GM19099 (cell line): Measurements from ENCODE around the gene GFAP.

Experiments
- POLR2A ChIP-seq: IDR thresholded peaks from 3 replicates; pipeline ENCODE4 v1.6.1; 2011; ENCODE audit warnings: low read depth; ENCODE audit not compliant: insufficient read length; ENCODE audit errors: extremely low read depth

GFAP gene

GRCh38 chr17:44911133-44912001, 3.9 kb downstream of the GFAP start:
- no peak for TF ChIP-seq POLR2A

DNA sequence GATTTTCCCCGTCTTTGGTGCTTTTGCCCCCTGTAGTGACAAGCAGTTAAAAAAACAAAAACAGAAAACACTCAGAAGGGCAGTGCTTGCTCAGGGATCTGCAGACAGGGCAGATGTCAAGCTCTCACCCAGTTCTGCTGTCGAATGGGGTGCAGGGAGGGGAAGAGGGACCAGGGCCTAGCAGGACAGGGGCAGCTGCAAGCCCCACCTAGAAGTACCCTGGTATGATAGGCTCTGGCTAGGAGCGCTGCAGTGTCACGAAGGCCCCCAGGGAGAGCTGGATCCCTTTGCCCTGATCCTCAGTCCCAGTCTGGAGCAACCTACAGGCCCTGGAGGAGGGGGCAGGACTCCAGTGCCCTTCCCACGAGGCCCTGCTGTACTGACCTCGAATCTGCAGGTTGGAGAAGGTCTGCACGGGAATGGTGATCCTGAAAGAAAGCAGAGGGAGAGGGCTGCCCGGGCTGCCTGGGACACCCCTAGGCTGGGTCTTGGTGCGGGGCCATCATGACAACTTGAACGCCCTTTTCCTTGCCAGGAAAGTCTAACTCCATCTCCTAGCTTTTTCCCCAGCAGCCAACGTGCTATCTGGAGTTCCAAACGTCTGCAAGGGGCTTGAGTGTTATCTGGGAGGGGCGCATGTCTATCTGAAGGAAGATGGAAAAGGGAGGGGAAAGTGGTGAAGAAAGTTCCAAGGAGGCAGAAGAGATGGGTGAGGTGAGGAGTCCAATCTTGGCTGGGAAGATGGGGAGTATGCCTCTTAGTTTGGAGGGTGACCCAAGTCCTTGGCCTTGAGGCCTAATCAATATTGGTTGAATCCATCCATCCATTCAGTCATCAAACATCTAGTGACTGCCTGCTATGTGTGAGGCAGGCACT, 4.8 kb downstream of the GFAP start:
- TF ChIP-seq POLR2A, result no peak

GRCh38 chr17:44909681-44910144, 5.6 kb downstream of the GFAP start:
- no peak for TF ChIP-seq POLR2A

DNA sequence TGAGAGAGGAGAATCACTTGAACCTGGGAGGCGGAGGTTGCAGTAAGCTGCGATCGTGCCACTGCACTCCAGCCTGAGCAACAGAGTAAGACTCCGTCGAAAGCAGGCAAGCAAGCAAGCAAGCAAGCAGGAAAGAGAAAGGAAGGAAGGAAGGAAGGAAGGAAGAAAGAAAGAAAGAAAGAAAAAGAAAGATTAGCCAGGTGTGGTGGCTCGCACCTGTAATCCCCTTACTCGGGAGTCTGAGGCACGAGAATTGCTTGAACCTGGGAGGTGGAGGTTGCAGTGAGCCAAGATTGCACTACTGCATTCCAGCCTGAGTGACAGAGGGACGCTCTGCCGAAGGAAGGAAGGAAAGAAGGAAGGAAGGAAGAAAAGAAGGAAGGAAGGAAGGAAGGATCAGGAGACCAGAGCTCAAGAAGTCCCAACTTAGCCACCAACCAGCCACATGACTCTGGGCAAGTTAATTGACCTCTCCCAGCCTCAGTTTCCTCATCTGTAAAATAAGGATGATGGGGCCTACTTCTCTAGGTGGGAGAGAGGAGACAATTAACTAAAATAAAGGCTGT, 6.5 kb downstream of the GFAP start:
- no peak for TF ChIP-seq POLR2A

DNA sequence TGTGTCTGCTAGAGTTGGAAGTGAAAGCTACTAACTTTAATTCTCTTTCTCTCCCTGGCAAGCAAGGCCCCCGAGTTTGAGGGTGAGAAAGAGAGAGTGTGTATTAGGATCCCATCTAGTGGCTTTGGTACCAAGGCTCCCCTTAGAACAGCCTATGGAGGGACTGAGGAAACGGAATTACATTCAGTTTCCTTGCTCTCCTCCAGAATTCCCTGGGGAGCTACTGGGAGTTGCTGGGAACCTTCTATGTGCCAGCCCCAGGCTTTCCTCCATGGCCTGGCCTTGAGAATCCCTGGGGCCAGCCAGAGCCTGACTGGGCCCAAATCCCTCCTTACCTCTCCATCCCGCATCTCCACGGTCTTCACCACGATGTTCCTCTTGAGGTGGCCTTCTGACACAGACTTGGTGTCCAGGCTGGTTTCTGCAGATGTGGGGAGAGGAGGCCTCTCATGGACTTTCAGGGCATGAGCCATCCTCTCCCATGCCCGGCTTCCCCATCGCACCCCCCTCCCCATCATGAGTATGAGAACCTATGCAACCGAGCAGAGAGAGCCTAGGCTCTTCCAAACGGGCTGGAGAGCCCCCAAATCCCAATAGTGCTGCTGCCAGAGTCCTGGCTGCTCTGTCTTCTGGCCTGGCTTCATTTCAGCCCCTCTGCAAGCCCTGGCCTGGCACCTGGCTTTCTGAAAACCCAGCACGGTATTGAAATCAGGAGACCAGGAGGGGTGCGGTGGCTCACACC, 7.4 kb downstream of the GFAP start:
- no peak for TF ChIP-seq POLR2A

DNA sequence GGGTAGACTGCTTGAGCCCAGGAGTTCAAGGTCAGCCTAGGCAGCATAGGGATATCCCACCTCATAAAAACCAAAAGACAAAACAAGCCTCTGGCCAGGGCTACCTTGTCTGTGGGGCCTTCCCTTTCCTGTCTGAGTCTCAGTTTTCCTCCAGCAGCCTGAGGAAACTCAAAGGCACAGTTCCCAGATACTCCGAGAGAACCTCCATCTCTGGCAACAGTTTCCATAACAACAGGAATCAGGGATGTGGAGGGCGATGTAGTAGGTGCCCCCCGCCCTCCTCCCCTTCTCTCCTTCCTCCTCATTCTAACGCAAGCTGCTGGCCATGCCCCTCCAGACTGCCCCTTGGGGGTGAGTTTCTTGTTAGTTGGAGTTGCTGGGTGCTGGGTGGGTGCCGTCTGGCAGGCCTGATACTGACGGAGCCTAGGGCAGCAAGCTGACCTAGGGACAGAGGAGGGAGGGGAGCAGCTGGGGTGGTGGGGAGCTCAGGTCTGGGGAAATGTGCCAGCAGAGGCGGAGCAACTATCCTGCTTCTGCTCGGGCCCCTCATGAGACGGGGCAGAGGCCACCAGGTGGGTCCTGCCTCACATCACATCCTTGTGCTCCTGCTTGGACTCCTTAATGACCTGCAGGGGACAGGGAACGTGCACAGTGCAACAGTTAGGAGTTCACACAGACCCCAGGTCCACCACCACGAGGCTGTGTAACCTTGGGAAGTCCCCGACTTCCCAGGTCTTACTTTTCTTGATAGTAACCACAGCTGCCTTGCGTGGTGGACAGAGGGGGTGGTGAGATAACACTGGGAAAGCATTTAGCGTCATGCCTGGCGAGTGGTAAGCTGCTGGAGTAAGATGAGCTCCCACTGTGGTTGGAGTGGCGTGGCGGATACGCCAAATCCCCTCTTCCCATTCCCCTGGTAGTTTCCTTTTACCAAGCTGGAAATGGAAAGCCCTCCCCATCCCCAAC, 8.3 kb downstream of the GFAP start:
- no peak for TF ChIP-seq POLR2A

- TF ChIP-seq POLR2A, result no peak
Observed at GRCh38 chr17:44906010-44906646, 9.2 kb downstream of the GFAP start.

GRCh38 chr17:44905006-44906000, 10.0 kb downstream of the GFAP start:
- no peak for TF ChIP-seq POLR2A

- no peak for TF ChIP-seq POLR2A
Observed at GRCh38 chr17:44904001-44904984, 11.0 kb downstream of the GFAP start.

- TF ChIP-seq POLR2A, result no peak
Observed at GRCh38 chr17:44903012-44903685, 12.2 kb downstream of the GFAP start.

GRCh38 chr17:44902135-44902760, 13.1 kb downstream of the GFAP start:
- TF ChIP-seq POLR2A, result no peak
